PC-3 (cell line): ENCODE measurements around the gene OR10C1.
"Not testable (repeated sequence)": the region's sequence is repeated elsewhere in the genome, so short reads cannot be mapped to it uniquely, and the experiment has no call there.

Experiments used
- EZH2 ChIP-seq: fragments of 300-600 bp; sonication (generic); IDR thresholded peaks from one replicate; pipeline ENCODE4 v1.6.1; 2017; ENCODE audit warnings: antibody characterized with exemption, mild to moderate bottlenecking, low read length; ENCODE audit not compliant: unreplicated experiment
- TF ChIP-seq, protein P1 (sequence below): fragments of 300-600 bp; sonication (generic); conservative IDR thresholded peaks from 2 replicates; pipeline ENCODE4 v1.5.1; 2017; ENCODE audit warnings: antibody characterized with exemption, low read depth, mild to moderate bottlenecking, low read length

DNA sequence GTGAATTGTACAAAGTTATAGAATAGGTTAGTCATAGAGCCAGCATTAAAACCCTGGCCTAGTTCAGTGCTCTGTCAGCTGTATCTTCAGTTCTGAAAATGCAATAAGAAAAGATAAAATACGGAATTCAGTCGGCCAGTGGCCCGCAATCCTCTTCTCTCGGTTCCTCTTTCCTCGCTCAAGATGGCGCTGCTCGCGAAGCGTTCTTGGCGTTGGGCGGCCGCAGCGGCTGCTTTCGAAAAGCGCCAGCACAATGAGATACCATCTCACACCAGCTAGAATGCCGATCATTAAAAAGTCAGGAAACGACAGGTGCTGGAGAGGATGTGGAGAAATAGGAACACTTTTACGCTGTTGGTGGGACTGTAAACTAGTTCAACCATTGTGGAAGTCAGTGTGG is 2.4 kb upstream of the OR10C1 start:
- TF ChIP-seq, protein P1, sequence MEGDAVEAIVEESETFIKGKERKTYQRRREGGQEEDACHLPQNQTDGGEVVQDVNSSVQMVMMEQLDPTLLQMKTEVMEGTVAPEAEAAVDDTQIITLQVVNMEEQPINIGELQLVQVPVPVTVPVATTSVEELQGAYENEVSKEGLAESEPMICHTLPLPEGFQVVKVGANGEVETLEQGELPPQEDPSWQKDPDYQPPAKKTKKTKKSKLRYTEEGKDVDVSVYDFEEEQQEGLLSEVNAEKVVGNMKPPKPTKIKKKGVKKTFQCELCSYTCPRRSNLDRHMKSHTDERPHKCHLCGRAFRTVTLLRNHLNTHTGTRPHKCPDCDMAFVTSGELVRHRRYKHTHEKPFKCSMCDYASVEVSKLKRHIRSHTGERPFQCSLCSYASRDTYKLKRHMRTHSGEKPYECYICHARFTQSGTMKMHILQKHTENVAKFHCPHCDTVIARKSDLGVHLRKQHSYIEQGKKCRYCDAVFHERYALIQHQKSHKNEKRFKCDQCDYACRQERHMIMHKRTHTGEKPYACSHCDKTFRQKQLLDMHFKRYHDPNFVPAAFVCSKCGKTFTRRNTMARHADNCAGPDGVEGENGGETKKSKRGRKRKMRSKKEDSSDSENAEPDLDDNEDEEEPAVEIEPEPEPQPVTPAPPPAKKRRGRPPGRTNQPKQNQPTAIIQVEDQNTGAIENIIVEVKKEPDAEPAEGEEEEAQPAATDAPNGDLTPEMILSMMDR, result not testable (repeated sequence)
- not testable (repeated sequence) for TF ChIP-seq EZH2
